T-helper 2 cell treated with Interferon-gamma antibody and Interleukin-4, amounts not matched to agents 5 μg/mL and 100 μg/mL, for 36 hours (primary cell): ENCODE data around the gene IP6K3.

Experiments used
- DNase-seq: peaks from one replicate; pipeline ENCODE4 v3.0.0; 2021; ENCODE audit warnings: low spot score
- H3K27ac Mint-ChIP-seq: one replicate; pipeline ENCODE4 v1.8.0; 2021; ENCODE audit warnings: mild to moderate bottlenecking, mixed read lengths
- H3K27me3 Mint-ChIP-seq: one replicate; pipeline ENCODE4 v1.8.0; 2021; ENCODE audit warnings: low read depth, mixed read lengths
- H3K36me3 Mint-ChIP-seq: one replicate; pipeline ENCODE4 v1.8.0; 2021; ENCODE audit warnings: low read depth, mixed read lengths
- H3K4me1 Mint-ChIP-seq: one replicate; pipeline ENCODE4 v1.8.0; 2021; ENCODE audit warnings: low read depth, mixed read lengths
- H3K4me3 Mint-ChIP-seq: one replicate; pipeline ENCODE4 v1.8.0; 2022; ENCODE audit warnings: mild to moderate bottlenecking, moderate library complexity, mixed read lengths
- H3K9me3 Mint-ChIP-seq: one replicate; pipeline ENCODE4 v1.8.0; 2021; ENCODE audit warnings: mixed read lengths

IP6K3 gene

DNA sequence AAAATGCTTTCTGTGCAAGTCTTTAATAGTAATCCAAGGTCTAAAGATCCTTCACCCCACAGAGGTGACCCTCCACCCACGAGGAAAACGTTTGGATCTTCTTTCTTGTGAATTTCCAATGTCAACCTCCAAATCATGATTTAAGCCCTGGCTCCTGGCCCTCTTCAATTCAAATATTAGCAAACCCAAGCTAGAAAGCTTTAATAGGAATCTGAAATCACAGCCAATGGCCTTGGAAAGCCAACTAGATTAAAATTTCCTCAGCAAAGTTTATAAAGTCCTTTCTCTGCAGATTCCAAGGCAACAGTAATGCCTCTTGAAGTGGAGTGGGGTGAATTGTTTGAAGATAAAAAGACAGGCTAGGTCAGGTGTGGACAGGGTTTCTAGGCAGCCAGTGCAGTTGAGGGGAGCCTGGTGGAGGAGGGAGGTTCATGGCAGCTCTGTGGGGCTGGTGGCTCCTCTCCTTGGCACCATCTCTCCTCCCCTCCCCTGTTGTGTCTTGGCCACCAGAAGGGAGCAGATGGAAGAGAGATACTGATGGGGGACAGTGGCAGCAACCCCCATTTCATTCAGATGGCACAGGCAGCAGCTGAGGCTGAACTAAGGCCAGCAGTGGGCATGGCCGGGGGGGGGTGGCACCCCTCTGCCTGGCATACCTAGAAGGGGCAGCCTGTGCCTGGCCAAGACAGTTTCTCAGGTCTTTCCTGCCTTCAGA is 23.2 kb downstream of the IP6K3 start:
- no peak for DNase-seq
- Mint-ChIP-seq H3K27me3 (peaks cover 43% of the 10 kb centered on the region), H3K27ac (no peak overlapping the region), H3K4me3 (no peak overlapping the region), H3K36me3 (no peaks in the 10 kb centered on the region), H3K9me3 (no peaks in the 10 kb centered on the region), H3K4me1 (peaks cover 3% of the 10 kb centered on the region)

GRCh38 chr6:33722103-33722623 is 24.5 kb downstream of the IP6K3 start:
- no peaks in the 10 kb centered on the region for H3K36me3 Mint-ChIP-seq
- DNase-seq: no peak
- no peaks in the 10 kb centered on the region for H3K9me3 Mint-ChIP-seq
- peaks cover 44% of the 10 kb centered on the region for H3K27me3 Mint-ChIP-seq
- no peak overlapping the region for H3K4me3 Mint-ChIP-seq
- H3K4me1 Mint-ChIP-seq: peaks cover 3% of the 10 kb centered on the region
- no peak overlapping the region for H3K27ac Mint-ChIP-seq

DNA sequence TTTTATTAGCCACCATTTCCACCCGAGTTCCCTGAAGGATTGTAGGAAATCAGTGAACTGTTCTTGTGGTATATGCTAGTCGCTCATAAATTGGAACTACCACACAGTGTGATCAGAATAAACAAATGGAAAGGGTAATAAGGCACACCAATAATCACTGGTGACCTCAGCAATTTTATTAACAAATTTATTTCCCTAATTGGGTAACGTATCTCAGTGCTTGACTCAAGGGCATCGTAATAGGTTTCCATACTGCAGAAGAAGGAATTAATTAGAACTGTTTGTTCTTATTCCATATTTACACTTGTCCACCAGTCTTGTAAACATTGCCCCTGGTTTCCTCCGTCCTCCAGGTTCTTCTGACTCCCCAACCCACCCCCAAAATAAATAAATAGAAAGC is 25.2 kb downstream of the IP6K3 start:
- H3K36me3 Mint-ChIP-seq: no peaks in the 10 kb centered on the region
- no peak overlapping the region for H3K27ac Mint-ChIP-seq
- H3K4me3 Mint-ChIP-seq: no peak overlapping the region
- H3K4me1 Mint-ChIP-seq: peaks cover 3% of the 10 kb centered on the region
- no peak for DNase-seq
- no peaks in the 10 kb centered on the region for H3K9me3 Mint-ChIP-seq
- H3K27me3 Mint-ChIP-seq: peaks cover 44% of the 10 kb centered on the region

- Mint-ChIP-seq H3K4me1 (peaks cover 3% of the 10 kb centered on the region), H3K27ac (no peak overlapping the region), H3K9me3 (no peaks in the 10 kb centered on the region), H3K4me3 (no peak overlapping the region), H3K36me3 (no peaks in the 10 kb centered on the region), H3K27me3 (peaks cover 44% of the 10 kb centered on the region)
- no peak for DNase-seq
Measured at GRCh38 chr6:33720998-33721397, 25.7 kb downstream of the IP6K3 start.

GRCh38 chr6:33719326-33719987 is 27.2 kb downstream of the IP6K3 start:
- peaks cover 3% of the 10 kb centered on the region for H3K4me1 Mint-ChIP-seq
- no peak for DNase-seq
- peaks cover 36% of the 10 kb centered on the region for H3K27me3 Mint-ChIP-seq
- H3K27ac Mint-ChIP-seq: no peak overlapping the region
- H3K36me3 Mint-ChIP-seq: no peaks in the 10 kb centered on the region
- H3K4me3 Mint-ChIP-seq: no peak overlapping the region
- H3K9me3 Mint-ChIP-seq: no peaks in the 10 kb centered on the region

DNA sequence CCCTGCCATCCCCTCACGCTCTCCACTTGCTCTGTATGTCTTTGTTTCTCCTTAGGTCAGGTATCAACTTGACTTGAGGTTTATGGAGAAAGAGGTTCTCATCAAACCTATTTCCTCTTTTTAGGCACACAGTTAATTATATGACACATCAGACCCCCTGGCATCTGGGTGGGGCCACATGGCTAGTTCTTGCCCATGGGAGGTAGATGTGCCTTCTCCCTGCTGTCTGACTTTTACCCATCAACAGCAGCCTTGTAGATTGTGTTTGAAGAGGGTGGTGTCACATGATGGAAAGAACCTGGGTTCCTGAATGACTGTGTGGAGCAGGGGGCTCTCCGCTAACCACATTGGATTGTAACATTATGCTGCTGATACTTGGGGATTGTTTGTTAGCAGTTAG is 28.0 kb downstream of the IP6K3 start:
- DNase-seq: no peak
- H3K4me1 Mint-ChIP-seq: no peaks in the 10 kb centered on the region
- H3K36me3 Mint-ChIP-seq: no peaks in the 10 kb centered on the region
- no peaks in the 10 kb centered on the region for H3K9me3 Mint-ChIP-seq
- H3K27me3 Mint-ChIP-seq: peaks cover 32% of the 10 kb centered on the region
- no peak overlapping the region for H3K27ac Mint-ChIP-seq
- no peak overlapping the region for H3K4me3 Mint-ChIP-seq

DNA sequence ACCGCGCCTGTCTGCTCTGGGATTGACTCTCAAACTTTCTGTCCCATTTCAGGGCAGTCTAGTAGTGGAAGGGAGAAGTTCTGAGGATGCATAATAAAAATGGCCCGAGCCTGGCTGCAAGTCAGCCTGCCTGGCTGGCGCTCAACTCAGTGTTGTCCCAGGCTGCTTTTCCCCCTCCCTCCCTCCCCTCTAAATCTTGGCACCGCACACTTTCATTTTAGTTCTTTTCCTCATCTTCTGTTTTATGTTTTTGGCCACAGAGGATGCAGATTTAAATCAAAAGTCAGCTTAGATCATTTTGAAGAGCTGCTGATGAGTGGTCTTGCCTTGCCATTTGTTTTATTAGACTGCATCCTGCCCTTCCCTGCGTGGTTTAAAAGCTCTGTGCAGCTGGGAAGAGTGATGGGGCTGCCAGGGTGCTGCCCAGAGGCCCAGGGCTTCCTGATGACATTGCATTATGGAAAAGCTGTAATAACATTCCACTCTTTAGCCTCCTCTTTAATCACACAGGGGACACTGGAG is 28.7 kb downstream of the IP6K3 start:
- Mint-ChIP-seq H3K36me3 (no peaks in the 10 kb centered on the region), H3K27me3 (peaks cover 27% of the 10 kb centered on the region), H3K4me1 (no peaks in the 10 kb centered on the region)

GRCh38 chr6:33716890-33717632 is 29.6 kb downstream of the IP6K3 start:
- no peak for DNase-seq
- Mint-ChIP-seq H3K4me3 (no peak overlapping the region), H3K9me3 (no peaks in the 10 kb centered on the region), H3K36me3 (no peaks in the 10 kb centered on the region), H3K27ac (no peak overlapping the region), H3K27me3 (peaks cover 19% of the 10 kb centered on the region), H3K4me1 (peaks cover under 1% of the 10 kb centered on the region)

More for the DNA sequence above, 28.7 kb downstream of the IP6K3 start:
- DNase-seq: no peak
- no peak overlapping the region for H3K27ac Mint-ChIP-seq
- no peak overlapping the region for H3K4me3 Mint-ChIP-seq
- no peaks in the 10 kb centered on the region for H3K9me3 Mint-ChIP-seq

DNA sequence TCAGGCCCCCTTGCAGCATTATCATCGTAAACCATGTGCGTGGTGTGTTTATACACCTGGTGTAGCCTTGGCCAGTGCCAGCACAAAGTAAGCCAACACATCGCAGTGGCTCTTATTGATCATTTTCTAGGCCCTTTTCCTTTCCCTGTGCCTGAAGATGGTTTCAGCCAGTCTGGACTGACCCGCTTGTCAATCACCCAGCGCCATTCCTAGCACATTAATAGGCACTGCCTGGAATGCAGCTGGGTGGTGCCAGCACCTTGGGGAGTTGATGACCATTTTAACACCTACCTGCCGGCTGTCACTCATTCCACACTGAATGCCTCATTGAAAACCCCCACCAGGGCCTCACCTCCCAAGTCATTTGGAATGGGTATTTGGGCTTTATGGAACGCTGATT is 30.3 kb downstream of the IP6K3 start:
- Mint-ChIP-seq H3K27ac (no peak overlapping the region), H3K4me3 (no peak overlapping the region), H3K36me3 (no peaks in the 10 kb centered on the region), H3K4me1 (peaks cover 4% of the 10 kb centered on the region), H3K27me3 (peaks cover 18% of the 10 kb centered on the region), H3K9me3 (no peaks in the 10 kb centered on the region)
- no peak for DNase-seq

DNA sequence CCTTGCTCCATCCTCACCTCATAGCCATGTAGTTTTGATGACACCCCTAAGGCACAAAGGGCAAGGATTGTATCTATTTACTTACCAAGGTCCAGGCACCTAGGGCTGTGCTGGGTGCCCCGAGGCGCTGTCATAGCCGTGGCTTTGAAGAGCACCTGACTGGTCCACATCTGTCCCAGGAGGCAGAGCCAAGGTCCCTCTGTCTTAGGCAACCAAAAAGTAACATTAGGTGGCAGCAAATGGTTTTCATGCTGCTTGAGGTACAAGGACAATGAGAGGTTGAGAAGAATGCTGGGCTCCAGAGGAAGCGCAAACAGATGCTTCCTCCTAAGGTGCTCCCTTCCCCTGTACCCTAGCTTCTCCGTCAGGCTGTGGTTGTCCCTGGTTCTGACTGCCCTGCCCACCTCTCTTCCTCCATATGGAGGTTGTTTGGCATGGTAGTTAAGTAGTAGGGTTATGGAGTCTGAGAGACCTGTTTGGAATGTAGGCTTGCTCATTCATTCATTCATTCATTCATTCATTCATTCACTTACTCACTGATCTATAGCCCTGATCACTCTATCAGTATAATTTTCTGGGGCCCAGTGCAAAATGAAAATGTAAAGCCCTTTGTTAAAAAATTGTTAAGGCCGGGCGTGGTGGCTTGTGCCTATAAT is 32.2 kb downstream of the IP6K3 start:
- Mint-ChIP-seq H3K9me3 (no peaks in the 10 kb centered on the region), H3K4me3 (no peak overlapping the region), H3K4me1 (peaks cover 16% of the 10 kb centered on the region), H3K27me3 (peaks cover 7% of the 10 kb centered on the region), H3K27ac (no peak overlapping the region), H3K36me3 (peaks cover 10% of the 10 kb centered on the region)
- DNase-seq: no peak

DNA sequence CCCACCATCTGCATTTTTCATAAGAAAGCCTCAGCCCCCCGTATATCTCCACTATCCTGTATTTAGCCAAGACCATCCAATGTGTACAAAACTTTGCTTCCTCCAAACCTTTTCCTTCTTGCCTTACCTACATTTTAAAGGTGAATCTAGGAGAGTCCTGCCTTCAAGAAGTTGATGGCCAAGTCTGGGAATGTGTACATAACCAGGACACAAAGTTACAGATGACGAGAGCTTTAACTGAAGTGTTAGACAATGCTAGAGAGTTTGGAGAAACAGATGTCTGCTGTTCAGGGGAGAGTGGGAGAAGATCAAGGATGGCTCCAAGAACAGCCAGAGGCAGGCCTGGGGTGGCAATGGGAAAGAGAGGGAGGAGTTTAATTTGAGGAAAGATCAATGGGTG is 32.9 kb downstream of the IP6K3 start:
- H3K36me3 Mint-ChIP-seq: peaks cover 16% of the 10 kb centered on the region
- no peak overlapping the region for H3K27ac Mint-ChIP-seq
- H3K27me3 Mint-ChIP-seq: peaks cover 4% of the 10 kb centered on the region
- H3K4me1 Mint-ChIP-seq: peaks cover 21% of the 10 kb centered on the region
- H3K9me3 Mint-ChIP-seq: no peaks in the 10 kb centered on the region
- no peak for DNase-seq
- H3K4me3 Mint-ChIP-seq: no peak overlapping the region

GRCh38 chr6:33712914-33713313 is 33.8 kb downstream of the IP6K3 start:
- Mint-ChIP-seq H3K4me1 (peaks cover 29% of the 10 kb centered on the region), H3K27ac (no peak overlapping the region), H3K4me3 (no peak overlapping the region), H3K9me3 (no peaks in the 10 kb centered on the region), H3K36me3 (peaks cover 21% of the 10 kb centered on the region), H3K27me3 (peaks cover 3% of the 10 kb centered on the region)
- no peak for DNase-seq
